OCI-LY1 (cell line): Measurements from ENCODE around the gene PKDCC.

Source experiments
- H2AFZ ChIP-seq: fragments of 200-600 bp; sonication (generic), shearing (Covaris generic); 2 replicates; pipeline ENCODE4 v1.6.0; 2014; ENCODE audit warnings: antibody characterized with exemption, mild to moderate bottlenecking, low read length
- H3F3A ChIP-seq: fragments of 200-600 bp; sonication (generic), shearing (Covaris generic); 2 replicates; pipeline ENCODE4 v1.6.0; 2014; ENCODE audit warnings: mild to moderate bottlenecking, antibody characterized with exemption, low read length, moderate library complexity; ENCODE audit not compliant: insufficient read depth
- H3K27ac ChIP-seq: fragments of 200-600 bp; sonication (generic); 2 replicates; pipeline ENCODE4 v1.5.1; 2014; ENCODE audit warnings: low read length, mixed run types, mild to moderate bottlenecking, low read depth; ENCODE audit not compliant: poor library complexity, severe bottlenecking
- H3K27me3 ChIP-seq: fragments of 200-600 bp; sonication (generic); 2 replicates; pipeline ENCODE4 v1.6.0; 2014; ENCODE audit warnings: antibody characterized with exemption, mild to moderate bottlenecking, low read length, moderate library complexity; ENCODE audit not compliant: insufficient read depth
- H3K36me3 ChIP-seq: fragments of 200-600 bp; sonication (generic); 2 replicates; pipeline ENCODE4 v1.6.1; 2014; ENCODE audit warnings: mild to moderate bottlenecking, antibody characterized with exemption, low read length, moderate library complexity, mixed read lengths; ENCODE audit not compliant: insufficient read depth
- H3K4me1 ChIP-seq: fragments of 200-600 bp; sonication (generic); 2 replicates; pipeline ENCODE4 v1.5.1; 2014; ENCODE audit warnings: mild to moderate bottlenecking, low read length, moderate library complexity; ENCODE audit not compliant: insufficient read depth, severe bottlenecking
- H3K4me2 ChIP-seq: fragments of 200-600 bp; sonication (generic), shearing (Covaris generic); 2 replicates; pipeline ENCODE4 v1.6.1; 2014; ENCODE audit warnings: low read length
- H3K4me3 ChIP-seq: fragments of 200-600 bp; sonication (generic); 2 replicates; pipeline ENCODE4 v1.5.1; 2014; ENCODE audit warnings: low read length, low read depth, mild to moderate bottlenecking, mixed read lengths; ENCODE audit not compliant: poor library complexity, severe bottlenecking
- H3K79me2 ChIP-seq: fragments of 200-600 bp; shearing (Covaris generic); 2 replicates; pipeline ENCODE4 v1.6.1; 2016; ENCODE audit warnings: mixed run types, low read length, mixed read lengths; ENCODE audit not compliant: insufficient read depth
- H3K9ac ChIP-seq: fragments of 200-600 bp; sonication (generic), shearing (Covaris generic); 2 replicates; pipeline ENCODE4 v1.6.1; 2014; ENCODE audit warnings: mild to moderate bottlenecking, low read length, mixed read lengths
- H3K9me2 ChIP-seq: fragments of 200-600 bp; sonication (generic), shearing (Covaris generic); 2 replicates; pipeline ENCODE4 v1.6.1; 2014; ENCODE audit warnings: low read depth, mild to moderate bottlenecking, low read length, mixed read lengths
- H3K9me3 ChIP-seq: fragments of 200-600 bp; shearing (Covaris generic); 2 replicates; pipeline ENCODE4 v1.6.1; 2014; ENCODE audit warnings: low read length, mixed read lengths
- H4K20me1 ChIP-seq: fragments of 200-600 bp; sonication (generic), shearing (Covaris generic); 2 replicates; pipeline ENCODE4 v1.6.0; 2016; ENCODE audit warnings: mild to moderate bottlenecking, low read length; ENCODE audit not compliant: insufficient read depth
- CTCF ChIP-seq: fragments of 200-600 bp; sonication (generic), shearing (Covaris generic); IDR thresholded peaks from 2 replicates; pipeline ENCODE4 v1.5.1; 2017; ENCODE audit warnings: mild to moderate bottlenecking, antibody characterized with exemption, low read length, moderate library complexity, mixed read lengths
- EZH2 ChIP-seq: fragments of 200-600 bp; sonication (generic), shearing (Covaris generic); IDR thresholded peaks from 2 replicates; pipeline ENCODE4 v1.8.0; 2017; ENCODE audit warnings: borderline replicate concordance, mixed run types, mild to moderate bottlenecking, antibody characterized with exemption, low read length, moderate library complexity, mixed read lengths

Gene PKDCC

GRCh38 chr2:42054714-42055430 is 7.1 kb downstream of the PKDCC start:
- Histone ChIP-seq H3K4me2 (no peak overlapping the region), H3K27ac (no peak overlapping the region), H3K27me3 (no peaks in the 10 kb centered on the region), H2AFZ (no peak overlapping the region), H3K36me3 (no peaks in the 10 kb centered on the region), H3K4me1 (no peaks in the 10 kb centered on the region), H3K4me3 (no peak overlapping the region), H4K20me1 (no peaks in the 10 kb centered on the region), H3K9ac (no peak overlapping the region), H3K9me3 (no peaks in the 10 kb centered on the region), H3F3A (no peaks in the 10 kb centered on the region), H3K9me2 (no peaks in the 10 kb centered on the region), H3K79me2 (no peaks in the 10 kb centered on the region)
- TF ChIP-seq EZH2 (no peak), CTCF (no peak)

GRCh38 chr2:42055573-42056514 is 8.0 kb downstream of the PKDCC start:
- Histone ChIP-seq H2AFZ (no peak overlapping the region), H3K79me2 (no peaks in the 10 kb centered on the region), H3K27ac (no peak overlapping the region), H3K9me3 (no peaks in the 10 kb centered on the region), H3K27me3 (no peaks in the 10 kb centered on the region), H3K4me2 (no peak overlapping the region), H3K4me1 (no peaks in the 10 kb centered on the region), H3K36me3 (no peaks in the 10 kb centered on the region), H4K20me1 (no peaks in the 10 kb centered on the region), H3K9ac (no peak overlapping the region), H3K9me2 (no peaks in the 10 kb centered on the region), H3K4me3 (no peak overlapping the region), H3F3A (no peaks in the 10 kb centered on the region)
- no peak for TF ChIP-seq CTCF
- no peak for TF ChIP-seq EZH2

GRCh38 chr2:42057159-42057901 is 9.5 kb downstream of the PKDCC start:
- Histone ChIP-seq H3K79me2 (no peaks in the 10 kb centered on the region), H3F3A (no peaks in the 10 kb centered on the region), H3K4me3 (no peak overlapping the region), H3K4me1 (no peaks in the 10 kb centered on the region), H3K4me2 (no peak overlapping the region), H2AFZ (no peak overlapping the region), H3K36me3 (no peaks in the 10 kb centered on the region), H3K9ac (no peak overlapping the region), H3K27me3 (no peaks in the 10 kb centered on the region), H3K9me2 (no peaks in the 10 kb centered on the region), H3K27ac (no peak overlapping the region), H4K20me1 (no peaks in the 10 kb centered on the region), H3K9me3 (no peaks in the 10 kb centered on the region)
- TF ChIP-seq EZH2 (no peak), CTCF (no peak)
